Smooth muscle cell (in vitro differentiated cells): ENCODE measurements around the gene SLC11A1. TPM values are rescaled to one million over a fixed set of nuclear protein-coding genes. Genes with fewer than 3 reads are reported as not detected.

Source experiments
- DNase-seq: peaks from one replicate; lab custom pipeline; 2025; ENCODE audit not compliant: unreplicated experiment; lab: John Stamatoyannopoulos, UW
- H2AFZ ChIP-seq: fragments of 200-600 bp; sonication (generic); 2 replicates; pipeline ENCODE4 v1.6.0; 2016; ENCODE audit warnings: antibody characterized with exemption, low read depth, mild to moderate bottlenecking
- H3F3A ChIP-seq: fragments of 200-600 bp; sonication (generic); 2 replicates; pipeline ENCODE4 v1.6.0; 2017; ENCODE audit warnings: antibody characterized with exemption, low read depth
- H3K27ac ChIP-seq: fragments of 200-600 bp; sonication (generic); 2 replicates; pipeline ENCODE4 v1.5.1; 2016; ENCODE audit warnings: low read depth, mild to moderate bottlenecking
- H3K27me3 ChIP-seq: fragments of 200-600 bp; sonication (generic); 2 replicates; pipeline ENCODE4 v1.6.1; 2016; ENCODE audit warnings: low read depth, mild to moderate bottlenecking
- H3K36me3 ChIP-seq: fragments of 200-600 bp; sonication (generic); 2 replicates; pipeline ENCODE4 v1.5.1; 2016; ENCODE audit warnings: low read depth
- H3K4me1 ChIP-seq: fragments of 200-600 bp; sonication (generic); 2 replicates; pipeline ENCODE4 v1.5.1; 2016; ENCODE audit warnings: low read depth
- H3K4me2 ChIP-seq: fragments of 200-600 bp; sonication (generic); 2 replicates; pipeline ENCODE4 v1.6.0; 2016; ENCODE audit warnings: mild to moderate bottlenecking
- H3K4me3 ChIP-seq: fragments of 200-600 bp; sonication (generic); 2 replicates; pipeline ENCODE4 v1.5.1; 2016; ENCODE audit warnings: mild to moderate bottlenecking
- H3K79me2 ChIP-seq: fragments of 200-600 bp; sonication (generic); 2 replicates; pipeline ENCODE4 v1.6.0; 2016; ENCODE audit warnings: low read depth, mild to moderate bottlenecking
- H3K9ac ChIP-seq: fragments of 200-600 bp; sonication (generic); 2 replicates; pipeline ENCODE4 v1.6.0; 2016; ENCODE audit warnings: low read depth
- H3K9me3 ChIP-seq: fragments of 200-600 bp; sonication (generic); replicated peaks from 2 replicates; pipeline ENCODE4 v1.5.1; 2016; ENCODE audit warnings: low read depth
- H4K20me1 ChIP-seq: fragments of 200-600 bp; sonication (generic); 2 replicates; pipeline ENCODE4 v1.6.0; 2016; ENCODE audit warnings: low read depth
- WGBS: methylation state at CpG from one replicate; pipeline ENCODE4 v1.1.7; 2016; ENCODE audit warnings: low lambda C conversion rate; 5-methylcytosine and 5-hydroxymethylcytosine counted together
- polyA plus RNA-seq: library from polyadenylated mRNA; unstranded; fragments of >200 nt; fragmentation: Nextera tagmentation; extraction: Ambion mirVana; gene quantifications from 2 replicates; pipeline ENCODE4 v1.2.1, GENCODE V29; 2016
- total RNA-seq: library from RNA; depleted of rRNA; stranded (reverse); fragments of >200 nt; gene quantifications from 2 replicates; pipeline ENCODE4 v1.2.3, GENCODE V29; 2014
- TF ChIP-seq, protein P1 (sequence below): fragments of 200-600 bp; sonication (generic); IDR thresholded peaks from 2 replicates; pipeline ENCODE4 v1.5.1; 2017; ENCODE audit warnings: borderline replicate concordance, mild to moderate bottlenecking, antibody characterized with exemption; ENCODE audit not compliant: insufficient read depth, poor library complexity, severe bottlenecking

Gene SLC11A1
- total and polyA plus RNA-seq, 2 experiments from 2014 or later: 0.31 to 0.38 TPM

GRCh38 chr2:218343591-218343990 is 38.5 kb upstream of the SLC11A1 start:
- H3K4me3 ChIP-seq: no peak overlapping the region
- peak overlapping the region; percentile 25 for H3K27ac ChIP-seq
- no peak overlapping the region for H3K9ac ChIP-seq
- no peaks in the 10 kb centered on the region for H3F3A ChIP-seq
- no peaks in the 10 kb centered on the region for H3K79me2 ChIP-seq
- no peaks in the 10 kb centered on the region for H4K20me1 ChIP-seq
- no peaks in the 10 kb centered on the region for H3K4me1 ChIP-seq
- no peaks in the 10 kb centered on the region for H3K36me3 ChIP-seq
- no peaks in the 10 kb centered on the region for H3K9me3 ChIP-seq
- TF ChIP-seq, protein P1, sequence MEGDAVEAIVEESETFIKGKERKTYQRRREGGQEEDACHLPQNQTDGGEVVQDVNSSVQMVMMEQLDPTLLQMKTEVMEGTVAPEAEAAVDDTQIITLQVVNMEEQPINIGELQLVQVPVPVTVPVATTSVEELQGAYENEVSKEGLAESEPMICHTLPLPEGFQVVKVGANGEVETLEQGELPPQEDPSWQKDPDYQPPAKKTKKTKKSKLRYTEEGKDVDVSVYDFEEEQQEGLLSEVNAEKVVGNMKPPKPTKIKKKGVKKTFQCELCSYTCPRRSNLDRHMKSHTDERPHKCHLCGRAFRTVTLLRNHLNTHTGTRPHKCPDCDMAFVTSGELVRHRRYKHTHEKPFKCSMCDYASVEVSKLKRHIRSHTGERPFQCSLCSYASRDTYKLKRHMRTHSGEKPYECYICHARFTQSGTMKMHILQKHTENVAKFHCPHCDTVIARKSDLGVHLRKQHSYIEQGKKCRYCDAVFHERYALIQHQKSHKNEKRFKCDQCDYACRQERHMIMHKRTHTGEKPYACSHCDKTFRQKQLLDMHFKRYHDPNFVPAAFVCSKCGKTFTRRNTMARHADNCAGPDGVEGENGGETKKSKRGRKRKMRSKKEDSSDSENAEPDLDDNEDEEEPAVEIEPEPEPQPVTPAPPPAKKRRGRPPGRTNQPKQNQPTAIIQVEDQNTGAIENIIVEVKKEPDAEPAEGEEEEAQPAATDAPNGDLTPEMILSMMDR: no peak
- no peaks in the 10 kb centered on the region for H3K27me3 ChIP-seq
- 47% methylated on average over 3 of the region's 3 CpGs for WGBS
- H3K4me2 ChIP-seq: no peak overlapping the region
- DNase-seq: no peak
- H2AFZ ChIP-seq: no peak overlapping the region

DNA sequence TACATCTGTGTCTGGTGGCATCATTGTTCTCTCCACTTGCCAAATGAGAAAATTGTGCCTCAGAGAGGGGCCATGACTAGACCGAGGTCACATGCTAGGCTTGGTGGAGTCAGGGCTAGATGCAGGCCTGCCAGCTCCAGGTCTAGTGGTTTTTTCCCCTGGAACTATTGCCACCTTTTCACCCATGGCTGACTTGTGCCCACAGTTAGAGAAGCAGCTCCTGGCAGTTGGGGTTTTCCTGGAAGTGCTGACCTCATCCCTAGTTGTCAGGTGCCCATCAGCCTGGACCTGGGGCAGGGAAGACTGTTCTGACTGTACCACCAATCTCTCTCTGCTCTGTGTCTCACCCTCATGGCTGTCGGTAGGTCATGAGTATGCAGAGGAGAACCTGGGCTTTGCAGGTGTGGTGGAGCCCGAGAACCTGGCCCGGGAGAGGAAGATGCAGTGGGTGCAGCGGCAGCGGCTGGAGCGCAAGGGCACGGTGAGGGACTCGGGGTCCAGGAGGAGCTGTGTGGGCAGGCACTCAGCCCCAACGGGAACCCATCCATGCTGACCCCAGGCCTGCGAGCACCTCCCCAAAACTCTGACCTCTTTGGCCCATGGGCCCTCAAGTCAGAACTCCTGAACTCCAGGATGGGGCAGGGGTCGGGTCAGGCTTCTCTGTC is 37.9 kb upstream of the SLC11A1 start:
- H3K9me3 ChIP-seq: no peaks in the 10 kb centered on the region
- no peak overlapping the region for H3K4me2 ChIP-seq
- H3F3A ChIP-seq: no peaks in the 10 kb centered on the region
- TF ChIP-seq, protein P1: no peak
- no peak overlapping the region for H3K4me3 ChIP-seq
- 97% methylated on average over 12 of the region's 12 CpGs for WGBS
- H4K20me1 ChIP-seq: no peaks in the 10 kb centered on the region
- no peaks in the 10 kb centered on the region for H3K4me1 ChIP-seq
- H3K79me2 ChIP-seq: no peaks in the 10 kb centered on the region
- H3K27me3 ChIP-seq: no peaks in the 10 kb centered on the region
- no peak for DNase-seq
- peak overlapping the region; percentile 25 for H3K27ac ChIP-seq
- no peak overlapping the region for H2AFZ ChIP-seq
- no peaks in the 10 kb centered on the region for H3K36me3 ChIP-seq
- H3K9ac ChIP-seq: no peak overlapping the region

DNA sequence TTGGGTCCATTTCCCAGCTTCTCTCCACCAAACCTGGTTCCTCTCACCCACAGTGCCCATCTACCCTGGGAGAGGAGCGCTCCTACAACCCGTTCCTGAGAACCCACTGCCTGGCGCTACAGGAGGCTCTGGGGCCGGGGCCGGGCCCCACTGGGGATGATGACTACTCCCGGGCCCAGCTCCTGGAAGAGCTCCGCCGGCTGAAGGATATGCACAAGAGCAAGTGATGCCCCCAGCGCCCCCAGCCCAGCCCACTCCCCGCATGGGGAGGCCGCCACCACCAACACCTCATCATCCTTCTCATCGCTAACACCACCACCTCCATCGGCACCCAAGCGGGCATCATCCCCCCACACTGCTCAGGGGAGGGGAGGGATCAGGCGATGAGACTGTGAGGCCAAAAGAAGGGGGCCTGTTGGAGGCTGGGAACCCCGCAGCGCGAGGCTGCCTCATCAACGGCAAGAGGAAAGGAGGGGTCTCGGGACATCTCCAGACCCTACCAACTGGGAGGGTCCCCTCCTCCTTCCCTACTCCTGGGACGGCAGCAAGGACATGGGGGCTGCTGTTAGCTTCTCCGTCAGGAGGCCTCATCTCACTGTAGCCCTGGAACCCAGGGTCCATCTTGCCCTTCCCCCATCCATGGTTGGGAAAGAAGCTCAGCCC is 37.2 kb upstream of the SLC11A1 start:
- H4K20me1 ChIP-seq: no peaks in the 10 kb centered on the region
- no peak overlapping the region for H3K4me2 ChIP-seq
- TF ChIP-seq, protein P1: no peak
- no peaks in the 10 kb centered on the region for H3K27me3 ChIP-seq
- no peak overlapping the region for H2AFZ ChIP-seq
- no peak for DNase-seq
- H3K27ac ChIP-seq: no peak overlapping the region
- no peak overlapping the region for H3K4me3 ChIP-seq
- H3K36me3 ChIP-seq: no peaks in the 10 kb centered on the region
- H3K4me1 ChIP-seq: no peaks in the 10 kb centered on the region
- no peak overlapping the region for H3K9ac ChIP-seq
- no peaks in the 10 kb centered on the region for H3F3A ChIP-seq
- WGBS: over 99% methylated on average over 17 of the region's 22 CpGs
- no peaks in the 10 kb centered on the region for H3K9me3 ChIP-seq
- H3K79me2 ChIP-seq: no peaks in the 10 kb centered on the region
